Naive B cell (primary cell): ENCODE data around the gene ARHGEF39. TPM values are rescaled to one million over a fixed set of nuclear protein-coding genes. Genes with fewer than 3 reads are reported as not detected.

Experiments used
- ATAC-seq, 2 donors: fragments of 150-1000 bp; cut with Tn5 transposase; 2 replicates each; pipeline ENCODE4 v1.10.0; 2021; ENCODE audit warnings: low read depth in 2 of 2, mild to moderate bottlenecking in 2 of 2, moderate library complexity in 2 of 2
- DNase-seq: peaks from one replicate; pipeline ENCODE4 v3.0.0; 2022
- H3K27ac Mint-ChIP-seq, 6 donors: one replicate each; pipeline ENCODE4 v1.8.0; 2020 to 2022; ENCODE audit warnings: mild to moderate bottlenecking in 6 of 6, mixed read lengths in 6 of 6, moderate library complexity in 5 of 6, inconsistent platforms in 2 of 6
- H3K27me3 Mint-ChIP-seq, 3 donors: one replicate each; pipeline ENCODE4 v1.8.0; 2021 to 2022; ENCODE audit warnings: mixed read lengths in 3 of 3, mild to moderate bottlenecking in 1 of 3
- H3K36me3 Mint-ChIP-seq, 2 donors: one replicate each; pipeline ENCODE4 v1.8.0; 2020 to 2022; ENCODE audit warnings: mixed read lengths in 2 of 2, inconsistent platforms in 1 of 2, mild to moderate bottlenecking in 1 of 2
- H3K4me1 Mint-ChIP-seq, 3 donors: one replicate each; pipeline ENCODE4 v1.8.0; 2020 to 2022; ENCODE audit warnings: mixed read lengths in 3 of 3, inconsistent platforms in 1 of 3, mild to moderate bottlenecking in 1 of 3, moderate library complexity in 1 of 3
- H3K4me3 Mint-ChIP-seq, 8 donors: one replicate each; pipeline ENCODE4 v1.8.0; 2020 to 2022; ENCODE audit warnings: mild to moderate bottlenecking in 8 of 8, mixed read lengths in 8 of 8, moderate library complexity in 8 of 8, inconsistent platforms in 2 of 8
- H3K9me3 Mint-ChIP-seq, 7 donors: one replicate each; pipeline ENCODE4 v1.8.0; 2020 to 2022; ENCODE audit warnings: mixed read lengths in 7 of 7, mild to moderate bottlenecking in 5 of 7, inconsistent platforms in 2 of 7, moderate library complexity in 1 of 7
- polyA plus RNA-seq, 6 donors: library from polyadenylated mRNA; unstranded; fragments of 300-500 nt; fragmentation: Illumina TruSeq; gene quantifications; one replicate each; pipeline ENCODE4 v1.2.3, GENCODE V29; 2021; ENCODE audit warnings: low read depth in 6 of 6

The ARHGEF39 gene
- polyA plus RNA-seq, 6 donors from 2014 or later: 0.90 to 4.0 (median 2.4) TPM

DNA sequence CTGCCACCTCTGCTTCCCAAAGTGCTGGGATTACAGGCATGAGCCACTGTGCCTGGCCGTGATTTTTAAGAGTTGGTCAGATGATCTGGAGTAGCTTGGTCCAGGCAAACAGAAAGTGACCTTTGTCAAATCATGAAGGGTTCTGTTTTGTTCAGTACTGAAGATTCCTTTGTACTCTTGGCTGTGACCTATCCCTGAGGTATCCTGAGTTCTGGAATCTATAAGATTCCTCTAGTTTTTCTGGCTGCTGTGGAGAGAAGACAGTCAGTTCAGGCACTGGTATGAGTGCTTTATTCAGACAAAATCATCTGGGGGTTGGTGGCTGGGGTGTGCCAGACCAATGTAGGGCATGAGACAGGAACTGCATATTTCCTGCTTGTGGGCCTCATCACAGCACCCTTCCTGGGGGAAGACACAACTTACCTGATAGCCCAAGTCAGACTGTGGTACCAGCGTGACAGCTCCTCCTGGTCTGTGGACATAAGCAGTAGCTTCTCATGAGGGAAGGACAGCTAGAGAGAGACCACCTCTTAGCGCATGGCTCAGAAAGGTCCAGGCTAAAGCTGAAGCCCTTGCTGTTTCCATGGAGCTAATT is 3.1 kb downstream of the ARHGEF39 start:
- H3K36me3 Mint-ChIP-seq: no peaks in the 10 kb centered on the region
- ATAC-seq (no peak), DNase-seq (no peak)
- peak overlapping the region in 5 of 6 donors; percentile 75 to 100 (median 83) for H3K27ac Mint-ChIP-seq
- peaks cover 0 to 5% (median 5%) of the 10 kb centered on the region in 3 donors for H3K27me3 Mint-ChIP-seq
- H3K4me3 Mint-ChIP-seq: peak overlapping the region in 7 of 8 donors; percentile 4 to 84 (median 44)
- peaks cover 65 to 81% (median 79%) of the 10 kb centered on the region in 3 donors for H3K4me1 Mint-ChIP-seq
- peaks cover 0 to 5% (median 0%) of the 10 kb centered on the region in 7 donors for H3K9me3 Mint-ChIP-seq

DNA sequence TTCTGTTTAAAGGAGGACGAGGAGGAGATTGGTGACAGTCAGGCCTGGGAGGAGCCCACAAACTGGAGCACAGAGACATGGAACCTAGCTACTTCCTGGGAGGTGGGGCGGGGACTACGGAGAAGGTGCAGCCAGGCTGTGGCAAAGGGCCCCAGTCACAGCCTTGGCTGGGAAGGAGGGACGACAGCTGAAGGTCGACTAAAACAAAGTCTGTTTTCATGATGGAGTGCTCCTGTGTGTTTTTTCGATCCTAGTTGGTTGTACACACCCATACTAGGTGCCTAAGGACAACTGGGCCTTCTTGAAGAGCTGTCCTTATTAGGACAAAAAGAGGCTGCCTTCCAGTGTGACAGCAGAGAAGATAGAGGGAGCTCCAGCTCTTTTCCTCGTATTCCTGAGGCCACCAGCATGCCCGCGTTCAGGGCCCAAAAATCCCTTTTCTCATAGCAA is 4.0 kb downstream of the ARHGEF39 start:
- Mint-ChIP-seq H3K36me3 (no peaks in the 10 kb centered on the region), H3K9me3 (peaks cover 0 to 5% (median 0%) of the 10 kb centered on the region in 7 donors), H3K4me3 (peak overlapping the region in 5 of 8 donors; percentile 27 to 70 (median 44)), H3K27me3 (peaks cover 0 to 5% (median 5%) of the 10 kb centered on the region in 3 donors), H3K27ac (peak overlapping the region in 5 of 6 donors; percentile 41 to 100 (median 75)), H3K4me1 (peaks cover 66 to 81% (median 79%) of the 10 kb centered on the region in 3 donors)
- ATAC-seq (no peak), DNase-seq (no peak)

DNA sequence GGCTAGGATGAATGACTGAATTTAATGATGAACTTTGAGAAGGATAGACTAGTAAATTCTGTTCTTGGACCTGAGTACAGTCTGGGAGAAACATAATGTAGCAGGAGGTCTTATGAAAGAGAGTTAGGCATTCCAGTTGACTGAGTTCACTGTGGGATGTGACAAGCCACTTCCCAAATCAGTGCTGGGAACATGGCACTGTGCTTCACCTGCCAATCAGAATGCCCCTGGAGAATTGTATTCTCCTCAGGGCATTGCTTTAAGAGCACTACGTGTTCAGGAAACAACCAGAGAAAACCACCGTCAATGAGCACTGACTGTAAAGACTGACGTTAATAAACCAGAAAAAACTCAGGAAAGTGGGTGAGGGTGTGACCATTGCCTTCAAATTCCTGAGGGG is 5.7 kb downstream of the ARHGEF39 start:
- Mint-ChIP-seq H3K36me3 (no peaks in the 10 kb centered on the region), H3K4me3 (peak overlapping the region; percentile 75 to 94 (median 93)), H3K9me3 (peaks cover 0 to 5% (median 0%) of the 10 kb centered on the region in 7 donors), H3K4me1 (peaks cover 66 to 82% (median 70%) of the 10 kb centered on the region in 3 donors), H3K27me3 (peaks cover 0 to 5% (median 5%) of the 10 kb centered on the region in 3 donors), H3K27ac (peak overlapping the region; percentile 95 to 100 (median 98))
- no peak for ATAC-seq
- DNase-seq: no peak

DNA sequence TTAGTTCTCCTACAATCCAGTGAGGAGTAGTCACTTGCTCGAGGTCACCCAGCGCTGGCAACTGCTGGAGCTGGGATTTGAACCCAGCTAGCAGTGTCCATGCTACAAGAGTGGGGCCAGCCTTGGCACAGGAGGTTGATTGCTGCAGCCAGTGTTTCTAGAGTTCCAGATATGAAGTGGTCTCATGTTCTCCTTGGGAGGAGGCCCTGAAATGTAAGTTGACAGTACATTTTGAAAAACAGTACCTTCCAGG is 6.1 kb downstream of the ARHGEF39 start:
- ATAC-seq: no peak
- H3K4me3 Mint-ChIP-seq: peak overlapping the region; percentile 75 to 94 (median 93)
- DNase-seq: no peak

DNA sequence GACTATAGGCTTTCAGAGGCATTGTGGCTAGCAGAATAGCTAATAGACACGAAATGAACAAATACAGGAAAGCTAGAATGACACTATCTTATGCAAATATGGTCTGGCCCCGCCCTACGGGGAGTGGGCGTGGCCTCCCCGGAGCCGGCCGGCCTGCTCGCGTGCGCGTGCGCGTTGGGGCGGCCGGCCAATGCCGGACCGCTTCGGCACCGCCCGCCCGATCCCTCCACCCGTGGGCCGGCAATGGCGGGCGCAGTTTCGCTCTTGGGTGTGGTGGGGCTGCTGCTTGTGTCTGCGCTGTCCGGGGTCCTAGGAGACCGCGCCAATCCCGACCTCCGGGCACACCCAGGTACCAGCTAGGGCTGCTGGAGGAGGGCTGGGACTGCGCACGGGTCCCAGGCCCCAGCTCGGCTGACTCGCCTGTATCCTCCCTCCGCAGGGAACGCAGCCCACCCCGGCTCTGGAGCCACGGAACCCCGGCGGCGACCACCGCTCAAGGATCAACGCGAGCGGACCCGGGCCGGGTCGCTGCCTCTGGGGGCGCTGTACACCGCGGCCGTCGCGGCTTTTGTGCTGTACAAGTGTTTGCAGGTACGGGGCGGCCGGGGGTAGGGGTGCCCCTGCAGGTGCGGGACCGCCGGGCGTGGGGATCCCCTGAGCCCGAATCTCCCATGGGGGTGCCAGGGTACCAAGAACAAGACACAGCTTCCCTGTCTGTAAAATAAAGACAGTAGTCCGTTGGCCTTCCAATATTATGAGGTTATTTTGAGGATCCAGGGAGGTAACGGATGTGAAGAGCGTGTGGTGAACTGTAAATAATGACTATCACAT is 6.6 kb downstream of the ARHGEF39 start, which contains the start of gene CCDC107:
CCDC107 (plus strand) TSS at position 156 of the 831 bp plus-strand sequence; CDS start at position 244, 88 bp downstream.
- DNase-seq: peak; percentile 90

More for the DNA sequence above, 6.1 kb downstream of the ARHGEF39 start:
- Mint-ChIP-seq H3K27me3 (peaks cover 0 to 5% (median 5%) of the 10 kb centered on the region in 3 donors), H3K4me1 (peaks cover 62 to 83% (median 69%) of the 10 kb centered on the region in 3 donors), H3K9me3 (peaks cover 0 to 5% (median 0%) of the 10 kb centered on the region in 7 donors), H3K36me3 (no peaks in the 10 kb centered on the region), H3K27ac (peak overlapping the region; percentile 95 to 100 (median 98))

DNA sequence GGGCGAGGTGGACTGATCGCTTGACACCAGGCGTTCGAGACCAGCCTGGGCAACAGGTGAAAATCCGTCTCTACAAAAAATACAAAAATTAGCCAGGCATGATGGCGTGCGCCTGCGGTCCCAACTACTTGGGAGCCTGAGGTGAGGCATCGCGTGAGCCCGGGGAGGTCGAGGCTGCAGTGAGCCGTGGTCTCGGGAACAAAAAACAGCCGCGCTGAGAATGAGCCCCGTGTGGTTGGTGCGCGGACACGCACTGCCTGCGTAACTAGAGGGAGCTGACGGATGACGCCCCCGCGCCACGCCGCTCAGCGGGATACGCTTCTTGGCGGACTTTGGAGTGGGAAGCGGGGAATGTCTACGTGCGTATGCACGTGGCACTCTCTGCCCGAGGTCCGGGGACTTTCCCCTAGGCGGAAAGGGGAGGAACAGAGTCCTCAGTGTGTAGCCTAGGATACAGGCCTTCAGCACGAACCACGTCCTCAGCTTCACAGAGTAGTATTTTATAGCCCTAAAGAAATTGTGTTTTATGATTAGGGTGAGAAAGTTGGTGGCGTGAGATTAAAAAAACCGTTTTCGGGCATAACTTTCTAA is 7.4 kb downstream of the ARHGEF39 start, which contains the start of gene RMRP:
RMRP (minus strand) TSS at position 474 of the 591 bp plus-strand sequence.
- H3K27ac Mint-ChIP-seq: peak within 1 kb of the TSS; percentile 98 to 100 (median 100)
- H3K36me3 Mint-ChIP-seq: no peaks in the 10 kb centered on the region
- DNase-seq (peak; percentile 91), ATAC-seq (peak; percentile 76 to 78)
- peaks cover 0 to 5% (median 5%) of the 10 kb centered on the region in 3 donors for H3K27me3 Mint-ChIP-seq
- peaks cover 57 to 82% (median 64%) of the 10 kb centered on the region in 3 donors for H3K4me1 Mint-ChIP-seq
- peaks cover 0 to 5% (median 0%) of the 10 kb centered on the region in 7 donors for H3K9me3 Mint-ChIP-seq
- peak within 1 kb of the TSS; percentile 75 to 94 (median 93) for H3K4me3 Mint-ChIP-seq

More for the DNA sequence above, 6.6 kb downstream of the ARHGEF39 start, which contains the start of gene CCDC107:
- Mint-ChIP-seq H3K4me3 (peak within 1 kb of the TSS; percentile 75 to 94 (median 93)), H3K27me3 (peaks cover 0 to 5% (median 5%) of the 10 kb centered on the region in 3 donors), H3K9me3 (peaks cover 0 to 5% (median 0%) of the 10 kb centered on the region in 7 donors), H3K4me1 (peaks cover 62 to 86% (median 69%) of the 10 kb centered on the region in 3 donors), H3K36me3 (no peaks in the 10 kb centered on the region), H3K27ac (peak within 1 kb of the TSS; percentile 98 to 100 (median 100))
- ATAC-seq: peak; percentile 63 to 64

DNA sequence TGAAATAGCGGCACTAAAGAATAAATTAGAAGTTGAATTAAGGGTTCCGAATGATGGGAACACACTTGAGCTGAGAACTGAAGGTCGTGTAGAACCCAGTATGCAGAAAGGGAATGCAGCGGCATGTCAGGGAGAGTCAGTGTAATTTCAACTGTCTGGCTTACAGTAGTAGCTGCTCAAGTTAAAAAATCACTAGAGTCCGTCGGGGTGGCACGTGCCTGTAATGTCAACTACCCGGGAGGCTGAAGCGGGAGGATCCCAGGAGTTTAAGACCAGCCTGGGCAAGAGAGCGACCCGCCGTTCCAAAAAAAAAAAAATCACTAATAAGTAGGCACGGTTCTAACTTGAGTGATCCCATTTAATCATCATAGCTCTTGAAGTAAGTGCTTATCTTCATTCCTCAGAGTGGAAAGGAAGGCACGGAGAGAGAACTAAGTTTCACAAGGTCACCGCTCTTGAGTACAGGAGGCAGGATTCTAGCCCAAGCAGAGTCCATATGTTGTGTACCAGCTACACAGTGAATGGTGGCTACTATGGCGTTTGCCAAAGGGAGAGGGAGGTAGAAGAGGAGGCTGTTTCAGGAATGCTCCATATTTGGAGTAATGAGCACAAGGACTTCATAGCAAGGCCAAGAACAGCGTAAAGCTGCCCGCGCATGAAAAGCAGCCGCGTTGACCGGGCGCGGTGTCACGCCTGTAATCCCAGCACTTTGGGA is 8.0 kb downstream of the ARHGEF39 start:
- Mint-ChIP-seq H3K36me3 (no peaks in the 10 kb centered on the region), H3K4me3 (peak overlapping the region; percentile 75 to 94 (median 93)), H3K9me3 (peaks cover 0 to 5% (median 0%) of the 10 kb centered on the region in 7 donors), H3K4me1 (peaks cover 51 to 77% (median 58%) of the 10 kb centered on the region in 3 donors), H3K27me3 (peaks cover 0 to 5% (median 5%) of the 10 kb centered on the region in 3 donors), H3K27ac (peak overlapping the region; percentile 98 to 100 (median 100))
- DNase-seq: no peak
- no peak for ATAC-seq

DNA sequence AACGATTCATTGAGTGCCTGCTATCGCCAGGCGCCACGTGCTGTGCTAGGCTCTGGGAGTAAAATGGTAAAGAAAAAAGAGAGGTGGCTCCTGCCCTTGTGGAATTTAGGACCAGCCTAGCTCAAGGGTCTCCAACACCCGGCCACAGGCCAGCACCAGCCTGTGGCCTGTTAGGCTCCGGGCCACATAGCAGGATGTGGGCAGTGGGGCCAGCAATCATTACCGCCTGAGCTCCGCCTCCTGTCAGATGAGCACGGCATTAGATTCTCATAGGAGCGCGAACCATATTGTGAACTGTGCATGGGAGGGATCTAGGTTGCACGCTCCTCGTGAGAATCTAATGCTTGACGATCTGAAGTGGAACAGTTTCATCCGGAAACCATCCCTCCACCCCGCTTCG is 8.6 kb downstream of the ARHGEF39 start:
- DNase-seq (no peak), ATAC-seq (no peak)
- H3K36me3 Mint-ChIP-seq: no peaks in the 10 kb centered on the region
- H3K9me3 Mint-ChIP-seq: peaks cover 0 to 5% (median 0%) of the 10 kb centered on the region in 7 donors
- H3K27ac Mint-ChIP-seq: peak overlapping the region; percentile 98 to 100 (median 100)
- peaks cover 0 to 5% (median 5%) of the 10 kb centered on the region in 3 donors for H3K27me3 Mint-ChIP-seq
- H3K4me1 Mint-ChIP-seq: peaks cover 49 to 78% (median 59%) of the 10 kb centered on the region in 3 donors
- H3K4me3 Mint-ChIP-seq: peak overlapping the region in 7 of 8 donors; percentile 58 to 94 (median 89)

DNA sequence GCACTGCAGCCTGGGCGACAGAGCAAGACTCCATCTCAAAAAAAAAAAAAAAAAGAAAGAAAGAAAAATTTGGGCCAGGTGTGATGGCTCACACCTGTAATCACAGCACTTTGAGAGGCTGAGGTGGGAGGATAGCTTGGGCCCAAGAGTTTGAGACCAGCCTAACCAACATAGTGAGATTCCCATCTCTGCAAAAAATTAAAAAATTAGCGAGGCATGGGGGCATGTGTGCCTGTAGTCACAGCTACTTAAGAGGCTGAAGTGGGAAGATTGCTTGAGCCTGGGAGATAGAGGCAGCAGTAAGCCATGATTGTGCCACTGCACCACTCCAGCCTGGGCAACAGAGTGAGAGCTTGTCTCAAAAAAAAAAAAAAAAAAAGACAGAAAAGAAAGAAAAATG is 11.4 kb downstream of the ARHGEF39 start:
- DNase-seq: no peak
- no peak for ATAC-seq
- peak overlapping the region in 5 of 6 donors; percentile 20 to 93 (median 77) for H3K27ac Mint-ChIP-seq
- peak overlapping the region in 1 of 8 donors; percentile 5 for H3K4me3 Mint-ChIP-seq
- peaks cover 0 to 5% (median 0%) of the 10 kb centered on the region in 7 donors for H3K9me3 Mint-ChIP-seq
- peaks cover 49 to 78% (median 62%) of the 10 kb centered on the region in 3 donors for H3K4me1 Mint-ChIP-seq
- peaks cover 0 to 5% (median 5%) of the 10 kb centered on the region in 3 donors for H3K27me3 Mint-ChIP-seq
- H3K36me3 Mint-ChIP-seq: no peaks in the 10 kb centered on the region

DNA sequence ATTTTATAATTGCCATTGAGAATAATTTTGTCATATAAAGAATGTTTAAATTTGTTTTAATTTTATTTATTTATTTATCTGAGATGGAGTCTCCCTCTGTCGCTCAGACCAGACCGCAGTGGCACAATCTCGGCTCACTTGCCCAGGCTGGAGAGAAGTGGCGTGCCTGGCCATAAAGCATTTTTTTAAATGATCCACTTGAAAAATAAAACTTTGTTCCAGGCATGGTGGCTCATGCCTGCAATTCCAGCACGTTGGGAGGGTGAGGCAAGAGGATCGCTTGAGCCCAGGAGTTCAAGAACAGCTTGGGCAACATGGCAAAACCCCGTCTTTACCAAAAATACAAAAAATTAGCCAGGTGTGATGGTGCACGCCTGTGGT is 12.2 kb downstream of the ARHGEF39 start:
- no peaks in the 10 kb centered on the region for H3K36me3 Mint-ChIP-seq
- H3K27ac Mint-ChIP-seq: no peak overlapping the region
- peaks cover 54 to 84% (median 64%) of the 10 kb centered on the region in 3 donors for H3K4me1 Mint-ChIP-seq
- ATAC-seq (no peak), DNase-seq (no peak)
- no peak overlapping the region for H3K4me3 Mint-ChIP-seq
- H3K9me3 Mint-ChIP-seq: peaks cover 0 to 3% (median 0%) of the 10 kb centered on the region in 7 donors
- peaks cover 0 to 3% (median 3%) of the 10 kb centered on the region in 3 donors for H3K27me3 Mint-ChIP-seq

DNA sequence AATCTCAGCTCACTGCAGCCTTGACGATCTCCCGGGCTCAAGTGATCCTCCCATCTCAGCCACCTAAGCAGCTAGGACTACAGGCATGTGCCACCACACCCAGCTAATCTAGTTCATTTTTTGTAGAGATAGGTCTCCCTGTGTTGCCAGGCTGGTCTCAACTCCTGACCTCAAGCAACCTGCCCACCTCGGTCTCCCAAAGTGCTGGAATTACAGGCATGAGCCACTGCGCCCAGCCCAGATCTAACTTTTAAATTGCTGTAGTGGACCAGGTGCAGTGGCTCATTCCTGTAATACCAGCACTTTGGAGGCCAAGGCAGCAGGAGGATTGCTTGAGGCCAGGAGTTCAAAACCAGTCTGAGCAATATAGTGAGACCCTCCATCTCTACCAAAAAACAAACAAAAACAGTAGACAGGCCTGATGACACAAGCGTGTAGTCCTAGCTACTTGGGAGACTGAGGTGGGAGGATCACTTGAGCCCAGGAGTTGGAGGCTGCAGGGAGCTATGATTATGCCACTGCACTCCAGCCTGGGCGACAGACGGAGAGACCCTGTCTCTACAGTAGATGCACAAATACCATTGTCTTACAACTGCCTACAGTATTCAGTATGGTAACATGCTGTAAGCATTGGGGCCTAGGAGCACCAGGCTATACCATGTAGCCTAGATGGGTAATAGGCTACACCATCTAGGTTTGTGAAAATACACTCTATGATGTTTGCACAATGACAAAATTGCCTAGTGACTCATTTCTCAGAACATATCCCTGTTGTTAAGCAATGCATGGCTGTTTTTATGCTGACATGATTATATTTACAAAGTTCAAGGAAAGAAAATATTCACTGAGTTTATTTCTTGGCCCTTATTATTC is 12.8 kb downstream of the ARHGEF39 start:
- Mint-ChIP-seq H3K4me3 (peak overlapping the region; percentile 29 to 98 (median 86)), H3K4me1 (peaks cover 54 to 84% (median 64%) of the 10 kb centered on the region in 3 donors), H3K27ac (peak overlapping the region in 5 of 6 donors; percentile 17 to 96 (median 52)), H3K9me3 (no peaks in the 10 kb centered on the region), H3K27me3 (no peaks in the 10 kb centered on the region), H3K36me3 (no peaks in the 10 kb centered on the region)
- no peak for ATAC-seq
- no peak for DNase-seq
